Gastrocnemius medialis (tissue), 4 donors: ENCODE data around the gene ABCF1.

Experiments used
- CTCF ChIP-seq, 5 experiments: fragments of 450-650 bp in 3 of 5; fragments of 200-600 bp in 2 of 5; sonication (generic) in 2 of 5; IDR thresholded peaks in 4 of 5; conservative IDR thresholded peaks in 1 of 5; 1 replicate in 4 of 5; 2 replicates in 1 of 5; pipeline ENCODE4 v1.5.1; 2016 to 2019; ENCODE audit warnings: antibody characterized with exemption in 5 of 5, mild to moderate bottlenecking in 3 of 5, moderate library complexity in 3 of 5
- POLR2A ChIP-seq, 2 donors: fragments of 450-650 bp; IDR thresholded peaks; one replicate each; pipeline ENCODE4 v1.6.1; 2017; ENCODE audit warnings: antibody characterized with exemption in 2 of 2, mild to moderate bottlenecking in 2 of 2, moderate library complexity in 2 of 2

GRCh38 chr6:30591008-30591407 lies 19.8 kb downstream of the ABCF1 start:
- no peak for TF ChIP-seq CTCF (IDR thresholded peaks at IDR 0.05 in 4 of 5, conservative IDR thresholded peaks at IDR 0.05 in 1 of 5)
- no peak for TF ChIP-seq POLR2A (IDR thresholded peaks at IDR 0.05)
